NCI-H82 treated with DMSO at 0.1 percent for 48 hours (cell line): ENCODE data around the gene RHOV.

ENCODE experiments used
- DNase-seq: peaks from one replicate; lab custom pipeline; 2025; ENCODE audit not compliant: unreplicated experiment; lab: John Stamatoyannopoulos, UW

The RHOV gene

GRCh38 chr15:40904552-40905201 is 30.6 kb upstream of the RHOV start:
- DNase-seq: no peak

- DNase-seq: no peak
Measured at GRCh38 chr15:40902605-40903561, 28.8 kb upstream of the RHOV start.

DNA sequence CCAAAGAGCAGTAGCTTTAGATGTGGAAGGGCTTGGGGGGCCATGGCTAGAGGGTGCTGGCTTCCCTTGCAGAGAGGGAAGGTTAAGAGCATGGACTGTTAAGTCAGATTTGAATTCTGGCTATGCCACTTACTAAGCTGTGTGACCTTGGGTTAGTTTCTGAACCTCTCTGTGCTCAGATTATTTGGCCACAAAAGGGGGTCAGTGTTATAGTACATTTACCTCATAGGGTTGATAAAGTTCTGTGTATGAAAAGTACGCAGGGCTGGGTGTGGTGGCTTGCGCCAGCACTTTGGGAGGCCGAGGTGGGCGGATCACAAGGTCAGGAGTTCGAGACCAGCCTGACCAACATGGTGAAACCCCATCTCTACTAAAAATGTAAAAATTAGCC is 27.0 kb upstream of the RHOV start:
- DNase-seq: no peak

GRCh38 chr15:40900256-40901052 is 26.4 kb upstream of the RHOV start:
- DNase-seq: no peak

DNA sequence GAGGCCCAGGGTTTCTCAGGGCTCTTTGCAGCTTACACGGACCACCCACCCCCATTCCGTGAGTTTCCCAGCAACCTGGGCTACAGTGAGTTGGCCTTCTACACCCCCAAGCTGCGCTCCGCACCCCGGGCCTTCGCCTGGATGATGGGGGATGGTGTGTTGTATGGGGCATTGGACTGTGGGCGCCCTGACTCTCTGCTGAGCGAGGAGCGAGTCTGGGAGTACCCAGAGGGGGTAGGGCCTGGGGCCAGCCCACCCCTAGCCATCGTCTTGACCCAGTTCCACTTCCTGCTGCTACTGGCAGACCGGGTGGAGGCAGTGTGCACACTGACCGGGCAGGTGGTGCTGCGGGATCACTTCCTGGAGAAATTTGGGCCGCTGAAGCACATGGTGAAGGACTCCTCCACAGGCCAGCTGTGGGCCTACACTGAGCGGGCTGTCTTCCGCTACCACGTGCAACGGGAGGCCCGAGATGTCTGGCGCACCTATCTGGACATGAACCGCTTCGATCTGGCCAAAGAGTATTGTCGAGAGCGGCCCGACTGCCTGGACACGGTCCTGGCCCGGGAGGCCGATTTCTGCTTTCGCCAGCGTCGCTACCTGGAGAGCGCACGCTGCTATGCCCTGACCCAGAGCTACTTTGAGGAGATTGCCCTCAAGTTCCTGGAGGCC is 25.6 kb upstream of the RHOV start:
- no peak for DNase-seq

DNA sequence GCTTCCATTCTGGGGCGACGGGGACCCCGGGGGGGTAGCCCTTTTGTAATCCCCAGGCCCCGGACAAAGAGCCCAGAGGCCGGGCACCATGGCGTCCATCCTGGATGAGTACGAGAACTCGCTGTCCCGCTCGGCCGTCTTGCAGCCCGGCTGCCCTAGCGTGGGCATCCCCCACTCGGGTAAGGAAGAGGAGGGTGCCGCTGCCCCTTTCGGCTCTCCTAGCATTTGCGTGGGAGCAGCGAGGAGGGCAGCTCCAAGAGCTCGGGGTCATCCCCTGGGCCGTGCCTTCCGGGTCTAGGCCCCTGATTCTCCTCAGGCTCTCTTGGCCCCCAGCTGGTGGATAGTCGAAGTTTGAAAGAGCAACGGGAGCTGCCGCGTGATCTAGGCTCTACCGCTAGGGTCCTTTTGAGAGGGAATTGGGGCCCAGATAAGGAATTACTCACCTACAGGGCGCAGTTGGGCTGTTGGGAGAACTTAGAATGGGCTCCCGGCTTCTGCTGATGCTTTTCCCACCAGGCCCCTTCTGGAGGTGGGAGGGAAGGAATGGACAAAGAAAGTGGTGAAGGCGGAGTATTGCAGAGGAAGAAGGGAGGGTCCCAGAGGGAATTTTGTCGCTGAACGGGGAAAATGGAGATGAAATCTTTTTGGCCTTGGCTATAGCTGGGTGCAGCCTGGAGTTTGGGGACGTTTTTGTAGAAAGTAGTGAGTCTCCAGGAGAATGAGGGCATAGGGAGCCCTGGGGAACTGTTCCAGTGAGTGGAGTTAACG is 20.8 kb upstream of the RHOV start:
- DNase-seq: no peak

DNA sequence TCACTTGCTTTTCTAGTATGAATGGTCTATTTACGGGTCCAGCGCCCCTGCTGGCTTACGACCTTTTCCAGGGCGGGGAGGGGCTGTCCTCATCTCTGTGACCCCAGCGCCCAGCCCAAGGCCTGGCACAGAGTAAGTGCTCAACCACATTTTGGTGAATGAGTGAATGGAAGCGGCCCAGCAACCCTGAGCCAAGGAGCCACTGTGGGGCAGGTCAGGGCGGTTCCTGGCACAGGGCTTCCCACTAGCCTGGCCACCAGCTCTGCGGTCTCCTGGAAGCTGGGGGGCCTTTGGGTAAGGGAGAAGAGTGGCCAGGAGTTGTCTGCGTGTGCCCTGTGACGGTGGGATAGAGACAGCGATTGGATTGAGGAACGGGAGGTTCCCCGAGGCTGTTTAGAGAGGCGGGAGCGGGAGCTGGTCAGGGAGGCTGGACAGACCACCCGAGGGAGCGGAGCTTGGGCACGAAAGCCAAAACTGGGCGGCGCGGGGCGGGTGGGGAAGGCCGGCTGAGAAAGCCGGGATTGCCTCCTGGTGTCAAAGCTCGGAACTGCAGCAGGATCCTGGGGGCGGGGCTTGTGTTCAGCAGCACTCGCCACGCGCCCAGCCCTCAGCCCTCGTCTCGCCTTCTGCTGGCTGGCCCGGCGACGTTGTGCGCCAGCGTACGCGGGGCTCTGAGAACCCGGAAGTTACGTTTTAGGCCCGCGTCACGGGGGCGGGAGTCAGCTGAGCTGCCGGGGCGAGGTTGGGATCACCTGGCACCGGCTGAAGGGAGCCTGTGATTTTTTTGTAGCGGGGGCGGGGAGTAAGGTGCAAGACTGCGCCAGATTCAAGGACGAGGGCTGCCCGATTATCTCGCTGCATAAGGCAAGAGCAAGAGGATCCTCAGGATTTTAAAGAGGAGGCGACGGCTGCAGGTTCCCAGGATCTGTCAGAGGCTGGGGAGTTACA is 20.0 kb upstream of the RHOV start, which contains the start of gene VPS18:
Gene VPS18 (plus strand): TSS at position 718 of the 948 bp plus-strand sequence. CDS start 319 bp downstream, outside the sequence.
- peak; percentile 92 for DNase-seq

GRCh38 chr15:40893019-40893670 is 19.1 kb upstream of the RHOV start:
- DNase-seq: no peak

DNA sequence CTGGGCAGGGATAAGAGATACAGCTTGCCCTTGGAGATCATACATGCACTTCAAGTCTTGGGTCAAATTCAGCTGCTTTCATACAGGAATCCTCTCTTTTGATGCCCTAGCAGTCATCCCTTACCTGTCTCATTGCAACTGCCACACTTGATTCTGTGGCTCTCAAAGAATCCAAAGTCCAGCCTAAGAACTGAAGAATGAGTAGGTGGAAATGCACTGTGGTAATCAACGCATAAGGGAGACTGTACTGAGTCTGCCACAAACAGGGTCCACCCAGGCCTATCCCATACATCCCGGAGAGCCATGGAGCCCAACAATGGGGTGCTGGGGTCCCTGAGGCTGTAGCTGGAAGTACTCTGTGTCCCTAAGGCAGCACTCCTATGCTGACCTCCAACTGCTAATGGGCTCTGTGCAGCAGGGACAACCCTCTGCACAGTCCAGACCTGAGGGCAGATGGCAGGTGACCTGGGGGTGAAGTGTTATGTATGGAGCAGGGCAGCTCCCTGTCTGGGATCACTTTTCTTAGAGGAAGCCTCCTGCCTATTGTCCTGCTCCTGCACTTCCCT is 18.5 kb upstream of the RHOV start:
- DNase-seq: no peak

DNA sequence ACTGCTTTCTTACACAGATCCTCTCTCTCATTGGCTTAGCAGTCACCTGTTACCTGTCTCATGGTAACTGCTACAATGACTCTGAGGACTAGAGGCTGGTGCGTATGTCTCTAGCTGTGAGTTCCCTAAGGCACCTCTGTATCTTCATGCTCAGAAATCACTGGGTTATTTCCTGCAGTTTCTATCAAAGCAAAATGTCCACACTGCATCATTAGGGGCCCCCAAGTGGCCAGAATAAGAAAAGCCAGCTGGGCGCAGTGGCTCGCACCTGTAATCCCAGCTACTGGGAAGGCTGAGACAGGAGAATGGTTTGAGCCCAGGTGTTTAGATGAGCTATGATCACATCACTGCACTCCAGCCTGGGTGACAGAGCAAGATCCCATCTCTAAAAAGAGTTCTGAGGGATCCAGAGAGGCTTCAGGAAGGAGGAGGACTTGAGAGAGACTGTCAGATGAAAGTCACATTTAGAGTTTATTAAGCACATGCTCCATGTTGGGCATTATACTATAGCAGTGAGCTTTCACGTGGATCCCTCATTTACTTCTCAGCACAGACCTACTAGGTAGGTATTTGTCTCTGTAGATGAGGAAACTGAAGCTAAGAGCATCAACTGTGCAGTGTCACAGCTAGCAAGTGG is 17.9 kb upstream of the RHOV start:
- DNase-seq: peak; percentile 22

DNA sequence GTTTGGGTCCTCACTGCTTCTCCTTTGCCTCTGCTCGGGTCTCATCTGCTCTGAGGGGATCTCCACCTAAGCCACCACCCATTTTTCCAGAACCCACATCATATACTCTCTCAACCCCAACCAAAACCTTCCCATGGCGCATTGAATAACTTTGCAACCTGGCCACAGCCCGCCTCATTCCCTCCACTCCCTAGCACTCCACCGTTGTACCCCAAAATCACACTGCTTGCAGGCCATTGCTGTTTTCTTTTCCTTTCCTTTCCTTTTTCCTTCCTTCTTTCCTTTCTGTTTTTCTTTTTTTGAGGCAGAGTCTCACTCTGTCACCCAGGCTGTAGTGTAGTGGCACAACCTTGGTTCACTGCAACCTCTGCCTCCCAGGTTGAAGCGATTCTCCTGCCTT is 17.1 kb upstream of the RHOV start:
- DNase-seq: no peak

GRCh38 chr15:40889112-40889511 is 15.1 kb upstream of the RHOV start:
- DNase-seq: no peak

- no peak for DNase-seq
Measured at GRCh38 chr15:40886586-40886985, 12.6 kb upstream of the RHOV start.

DNA sequence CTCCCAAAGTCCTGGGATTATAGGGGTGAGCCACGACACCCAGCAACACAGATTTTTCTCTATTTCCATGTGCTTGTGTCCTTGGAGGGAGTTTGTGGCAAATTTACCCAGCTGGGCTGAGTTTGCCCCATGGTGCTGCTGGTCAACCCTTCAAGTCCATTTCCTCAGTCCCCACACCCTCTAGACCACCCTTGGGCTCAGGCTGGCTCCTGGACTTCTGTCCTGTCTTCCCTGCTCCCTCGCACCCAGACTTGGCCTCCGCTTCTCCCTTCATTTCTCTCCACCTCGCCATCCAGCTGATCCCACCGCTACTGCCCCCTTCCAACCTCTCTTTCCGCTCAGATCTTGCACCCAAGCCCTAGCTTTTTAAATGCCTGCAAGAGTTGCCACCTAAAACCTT is 7.3 kb upstream of the RHOV start:
- DNase-seq: no peak

DNA sequence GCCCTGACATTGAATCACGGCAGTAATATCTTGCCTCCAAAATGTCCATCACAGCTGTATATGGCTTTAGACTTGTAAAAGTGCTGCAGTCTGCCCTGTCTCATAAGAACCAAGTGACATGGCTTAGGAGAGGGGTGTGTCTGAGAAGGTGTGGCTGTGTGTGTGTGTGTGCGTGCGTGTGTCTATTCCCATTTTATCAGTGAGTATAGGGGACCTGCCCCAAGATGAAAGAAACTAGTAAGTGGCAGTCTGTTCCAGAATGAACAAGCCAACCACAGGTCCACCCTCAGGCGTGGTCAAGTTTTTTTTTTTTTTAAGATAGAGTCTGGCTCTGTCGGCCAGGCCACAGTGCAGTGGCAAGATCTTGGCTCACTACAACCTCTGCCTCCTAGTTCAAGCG is 5.6 kb upstream of the RHOV start:
- no peak for DNase-seq

GRCh38 chr15:40878785-40879184 is 4.8 kb upstream of the RHOV start:
- no peak for DNase-seq

DNA sequence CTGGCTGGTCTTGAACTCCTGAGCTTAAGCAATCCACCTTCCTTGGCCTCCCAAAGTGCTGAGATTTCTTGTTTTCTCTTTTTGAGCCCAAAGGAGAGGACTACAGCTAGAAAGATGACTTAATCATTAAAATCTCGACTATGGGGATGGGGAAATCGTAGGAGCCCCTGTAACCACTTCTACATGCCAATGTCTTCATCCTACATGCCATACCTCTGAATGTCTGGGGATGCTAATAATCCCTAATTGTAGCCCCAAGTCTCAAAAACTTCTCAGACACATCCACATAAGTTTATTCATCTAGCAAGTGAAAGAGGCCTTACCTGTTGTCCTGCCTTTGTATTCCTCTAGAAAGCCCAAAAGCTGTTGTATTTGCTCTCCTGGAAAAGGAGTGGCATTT is 3.7 kb upstream of the RHOV start:
- DNase-seq: no peak
